ENCODE results near the gene C16orf92. TPM values are rescaled to one million over a fixed set of nuclear protein-coding genes. Genes with fewer than 3 reads are reported as not detected.

Gene C16orf92
- total and polyA plus RNA-seq, 2 of the 13 experiments (the other 11 are each of a cell fraction or from before 2014, with no cell fraction given), result not detected

GRCh38 chr16:30052671-30053372 lies 29.8 kb downstream of the C16orf92 start (continued):
- peak; percentile 86; the same call in 1 of the 2 replicates for TF ChIP-seq YEATS4 (CRISPR knock-in tag; IDR thresholded peaks at IDR 0.05; ENCODE audit: borderline replicate concordance)
- TF ChIP-seq ZNF550 (CRISPR knock-in tag; IDR thresholded peaks at IDR 0.05; ENCODE audit: borderline replicate concordance), result no peak
- no peak; the same call in 1 of the 2 replicates for TF ChIP-seq ZNF333 (CRISPR knock-in tag; IDR thresholded peaks at IDR 0.05; ENCODE audit: borderline replicate concordance)
- peak; percentile 81 for TF ChIP-seq ZBTB43 (CRISPR knock-in tag; conservative IDR thresholded peaks at IDR 0.05)
- TF ChIP-seq RARG (CRISPR knock-in tag; IDR thresholded peaks at IDR 0.05; ENCODE audit: low read depth), result no peak
- peak; percentile 68 for TF ChIP-seq PHF5A (CRISPR knock-in tag; IDR thresholded peaks at IDR 0.05; ENCODE audit: low read depth, unreplicated experiment)
- TF ChIP-seq ZFP62 (CRISPR knock-in tag; IDR thresholded peaks at IDR 0.05), result no peak
- peak; percentile 100 for TF ChIP-seq E2F2 (CRISPR knock-in tag; IDR thresholded peaks at IDR 0.05; ENCODE audit: borderline replicate concordance)
- TF ChIP-seq ZNF350 (CRISPR knock-in tag; IDR thresholded peaks at IDR 0.05; ENCODE audit: borderline replicate concordance, low read depth), result peak; percentile 92; the same call in 1 of the 2 replicates
- TF ChIP-seq PAWR (CRISPR knock-in tag; IDR thresholded peaks at IDR 0.05; ENCODE audit: borderline replicate concordance), result peak; percentile 63
- TF ChIP-seq, protein P1, sequence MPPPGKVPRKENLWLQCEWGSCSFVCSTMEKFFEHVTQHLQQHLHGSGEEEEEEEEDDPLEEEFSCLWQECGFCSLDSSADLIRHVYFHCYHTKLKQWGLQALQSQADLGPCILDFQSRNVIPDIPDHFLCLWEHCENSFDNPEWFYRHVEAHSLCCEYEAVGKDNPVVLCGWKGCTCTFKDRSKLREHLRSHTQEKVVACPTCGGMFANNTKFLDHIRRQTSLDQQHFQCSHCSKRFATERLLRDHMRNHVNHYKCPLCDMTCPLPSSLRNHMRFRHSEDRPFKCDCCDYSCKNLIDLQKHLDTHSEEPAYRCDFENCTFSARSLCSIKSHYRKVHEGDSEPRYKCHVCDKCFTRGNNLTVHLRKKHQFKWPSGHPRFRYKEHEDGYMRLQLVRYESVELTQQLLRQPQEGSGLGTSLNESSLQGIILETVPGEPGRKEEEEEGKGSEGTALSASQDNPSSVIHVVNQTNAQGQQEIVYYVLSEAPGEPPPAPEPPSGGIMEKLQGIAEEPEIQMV (CRISPR knock-in tag; IDR thresholded peaks at IDR 0.05; ENCODE audit: low read depth), result peak; percentile 94
- 0 out of 2 replicates have a peak, but pooled peaks have one; percentile 71 for TF ChIP-seq ETS1 (CRISPR knock-in tag; IDR thresholded peaks at IDR 0.05)
- no peak for TF ChIP-seq HNRNPUL1 (IDR thresholded peaks at IDR 0.05; ENCODE audit: low read depth, low read length)
- TF ChIP-seq NR1H2 (CRISPR knock-in tag; IDR thresholded peaks at IDR 0.05; ENCODE audit: borderline replicate concordance, low read depth), result peak; percentile 64; the same call in 1 of the 2 replicates
- TF ChIP-seq FOXK1 (CRISPR knock-in tag; IDR thresholded peaks at IDR 0.05; ENCODE audit: borderline replicate concordance, low read depth), result peak; percentile 90; the same call in 1 of the 2 replicates
- peak; percentile 90; the same call in 1 of the 2 replicates for TF ChIP-seq ZBTB38 (CRISPR knock-in tag; IDR thresholded peaks at IDR 0.05)
- TF ChIP-seq KMT2A (CRISPR knock-in tag; IDR thresholded peaks at IDR 0.05), result peak; percentile 81
- no peak for TF ChIP-seq CEBPB (IDR thresholded peaks at IDR 0.05; ENCODE audit: borderline replicate concordance, low read depth, low read length)
- peak; percentile 91 for TF ChIP-seq ZSCAN21 (CRISPR knock-in tag; IDR thresholded peaks at IDR 0.05; ENCODE audit: borderline replicate concordance)
- peak; percentile 94; the same call in 1 of the 2 replicates for TF ChIP-seq ZNF749 (CRISPR knock-in tag; IDR thresholded peaks at IDR 0.05; ENCODE audit: borderline replicate concordance)
- TF ChIP-seq ZNF382 (CRISPR knock-in tag; IDR thresholded peaks at IDR 0.05; ENCODE audit: borderline replicate concordance), result no peak
- peak; percentile 99; the same call in 1 of the 2 replicates for TF ChIP-seq THAP8 (CRISPR knock-in tag; IDR thresholded peaks at IDR 0.05; ENCODE audit: borderline replicate concordance)
- no peak; the same call in 1 of the 2 replicates for TF ChIP-seq ZNF235 (CRISPR knock-in tag; IDR thresholded peaks at IDR 0.05; ENCODE audit: borderline replicate concordance)
